Astrocyte (in vitro differentiated cells and primary cell): ENCODE results near the gene ARHGAP26.

Experiments
- EZH2 ChIP-seq: IDR thresholded peaks from 2 replicates; pipeline ENCODE4 v1.6.1; 2012; ENCODE audit warnings: mild to moderate bottlenecking, low read length, inconsistent platforms; ENCODE audit not compliant: insufficient read depth
- TF ChIP-seq, protein P1 (sequence below): IDR thresholded peaks from 2 replicates; pipeline ENCODE4 v1.5.1; 2011; ENCODE audit warnings: low read depth, mild to moderate bottlenecking, inconsistent platforms, low read length, moderate library complexity; ENCODE audit not compliant: insufficient read depth

DNA sequence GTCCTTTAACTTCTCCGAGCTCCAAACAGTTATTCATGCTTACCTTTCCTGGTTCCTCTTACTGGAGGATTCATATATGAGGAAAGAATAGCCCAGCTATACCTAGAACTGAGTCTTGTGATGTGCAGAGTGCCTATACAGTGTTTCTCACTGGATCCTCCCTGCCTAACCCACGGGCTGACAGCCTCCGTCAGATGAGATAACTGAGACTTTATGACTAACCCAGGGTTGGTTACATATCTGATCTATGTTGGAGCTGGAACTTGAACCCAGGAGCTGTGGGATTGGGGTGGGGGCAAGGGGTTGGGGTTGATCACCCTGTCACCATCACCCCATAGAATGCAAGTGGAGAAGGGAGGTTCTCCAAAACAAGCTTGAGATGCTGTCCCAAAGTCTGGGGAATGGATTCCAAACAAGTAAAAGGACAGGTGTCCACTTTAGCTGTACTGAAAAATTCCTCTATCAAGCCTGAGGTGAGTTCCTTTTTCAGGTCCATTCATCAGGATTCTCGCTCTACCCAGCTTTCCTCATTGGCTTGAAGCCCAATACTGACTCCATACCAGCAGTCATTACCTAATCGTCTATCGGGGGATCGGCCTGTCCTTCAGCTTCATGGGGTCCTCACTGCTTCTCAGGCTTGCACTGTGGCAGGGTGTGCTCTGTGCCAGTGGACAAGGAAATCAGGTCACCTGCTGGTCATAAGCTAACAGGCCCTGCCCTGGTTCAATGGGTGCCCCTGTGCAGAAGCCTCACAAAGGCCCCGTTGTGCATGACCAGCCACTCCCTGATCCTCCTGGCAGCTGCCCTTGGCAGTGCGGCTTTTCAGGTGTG is 100.6 kb downstream of the ARHGAP26 start:
- TF ChIP-seq, protein P1, sequence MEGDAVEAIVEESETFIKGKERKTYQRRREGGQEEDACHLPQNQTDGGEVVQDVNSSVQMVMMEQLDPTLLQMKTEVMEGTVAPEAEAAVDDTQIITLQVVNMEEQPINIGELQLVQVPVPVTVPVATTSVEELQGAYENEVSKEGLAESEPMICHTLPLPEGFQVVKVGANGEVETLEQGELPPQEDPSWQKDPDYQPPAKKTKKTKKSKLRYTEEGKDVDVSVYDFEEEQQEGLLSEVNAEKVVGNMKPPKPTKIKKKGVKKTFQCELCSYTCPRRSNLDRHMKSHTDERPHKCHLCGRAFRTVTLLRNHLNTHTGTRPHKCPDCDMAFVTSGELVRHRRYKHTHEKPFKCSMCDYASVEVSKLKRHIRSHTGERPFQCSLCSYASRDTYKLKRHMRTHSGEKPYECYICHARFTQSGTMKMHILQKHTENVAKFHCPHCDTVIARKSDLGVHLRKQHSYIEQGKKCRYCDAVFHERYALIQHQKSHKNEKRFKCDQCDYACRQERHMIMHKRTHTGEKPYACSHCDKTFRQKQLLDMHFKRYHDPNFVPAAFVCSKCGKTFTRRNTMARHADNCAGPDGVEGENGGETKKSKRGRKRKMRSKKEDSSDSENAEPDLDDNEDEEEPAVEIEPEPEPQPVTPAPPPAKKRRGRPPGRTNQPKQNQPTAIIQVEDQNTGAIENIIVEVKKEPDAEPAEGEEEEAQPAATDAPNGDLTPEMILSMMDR = no peak
- TF ChIP-seq EZH2 = no peak
